Activated T-cell treated with anti-CD3 and anti-CD28 coated beads for 4 hours (primary cell): ENCODE data around the gene COL12A1.

ENCODE experiments used
- DNase-seq: peaks from one replicate; pipeline ENCODE4 v3.0.0-alpha.2; 2020

The COL12A1 gene

GRCh38 chr6:75205776-75206575 is at the start of gene COL12A1:
COL12A1 (minus strand) TSS chr6:75206053; CDS start chr6:75202792, 3,261 bp downstream.
- DNase-seq = no peak

GRCh38 chr6:75250552-75250951 is 44.7 kb upstream of the COL12A1 start:
- no peak for DNase-seq

- no peak for DNase-seq
These were observed 44.0 kb upstream of the COL12A1 start for GRCh38 chr6:75249837-75250236.

- DNase-seq = no peak
These were observed 40.5 kb upstream of the COL12A1 start for GRCh38 chr6:75246386-75246785.

GRCh38 chr6:75244063-75244584 is 38.3 kb upstream of the COL12A1 start:
- no peak for DNase-seq

- DNase-seq = peak; percentile 71
These were observed 37.6 kb upstream of the COL12A1 start, which contains the start of gene COX7A2 for GRCh38 chr6:75243333-75244062. COX7A2 (minus strand) TSS chr6:75243801; CDS start chr6:75243734, 67 bp downstream.

- no peak for DNase-seq
These were observed 30.8 kb upstream of the COL12A1 start for GRCh38 chr6:75236630-75237029.

GRCh38 chr6:75235271-75235670 is 29.4 kb upstream of the COL12A1 start:
- DNase-seq = no peak

- DNase-seq = no peak
These were observed 28.4 kb upstream of the COL12A1 start for GRCh38 chr6:75234126-75234865.

GRCh38 chr6:75233092-75233615 is 27.3 kb upstream of the COL12A1 start:
- DNase-seq = no peak

- DNase-seq = no peak
These were observed 24.9 kb upstream of the COL12A1 start for GRCh38 chr6:75230484-75231325.

- DNase-seq = no peak
These were observed 18.6 kb upstream of the COL12A1 start for GRCh38 chr6:75224303-75224926.

GRCh38 chr6:75223428-75223827 is 17.6 kb upstream of the COL12A1 start:
- no peak for DNase-seq

- no peak for DNase-seq
These were observed 16.4 kb upstream of the COL12A1 start for GRCh38 chr6:75222261-75222660.

- DNase-seq = no peak
These were observed 15.3 kb upstream of the COL12A1 start for GRCh38 chr6:75221116-75221515.

GRCh38 chr6:75220357-75220756 is 14.5 kb upstream of the COL12A1 start:
- no peak for DNase-seq

- DNase-seq = no peak
These were observed 13.4 kb upstream of the COL12A1 start for GRCh38 chr6:75219263-75219662.

- no peak for DNase-seq
These were observed 11.3 kb upstream of the COL12A1 start for GRCh38 chr6:75217193-75217592.

GRCh38 chr6:75215291-75215690 is 9.4 kb upstream of the COL12A1 start:
- no peak for DNase-seq

GRCh38 chr6:75213732-75214131 is 7.9 kb upstream of the COL12A1 start:
- DNase-seq = no peak

GRCh38 chr6:75213112-75213511 is 7.3 kb upstream of the COL12A1 start:
- DNase-seq = no peak
